Upper lobe of left lung (tissue), 4 donors: Measurements from ENCODE around the gene SCAF11.

Experiments
- EP300 ChIP-seq, 4 donors: sonication (generic); formaldehyde crosslinking; IDR thresholded peaks; one replicate each; pipeline ENCODE4 v1.5.1; 2017; ENCODE audit warnings: antibody characterized with exemption in 4 of 4, control low read depth in 2 of 4
- POLR2A ChIP-seq, 4 donors: fragments of 450-650 bp; IDR thresholded peaks; one replicate each; pipeline ENCODE4 v1.5.1; 2016 to 2017; ENCODE audit warnings: antibody characterized with exemption in 4 of 4, mild to moderate bottlenecking in 2 of 4
- TF ChIP-seq, protein P1 (sequence below), 6 experiments: fragments of 450-650 bp in 4 of 6; fragments of 200-600 bp in 2 of 6; sonication (generic) in 2 of 6; IDR thresholded peaks; one replicate each; pipeline ENCODE4 v1.5.1; 2016 to 2019; ENCODE audit warnings: antibody characterized with exemption in 6 of 6

DNA sequence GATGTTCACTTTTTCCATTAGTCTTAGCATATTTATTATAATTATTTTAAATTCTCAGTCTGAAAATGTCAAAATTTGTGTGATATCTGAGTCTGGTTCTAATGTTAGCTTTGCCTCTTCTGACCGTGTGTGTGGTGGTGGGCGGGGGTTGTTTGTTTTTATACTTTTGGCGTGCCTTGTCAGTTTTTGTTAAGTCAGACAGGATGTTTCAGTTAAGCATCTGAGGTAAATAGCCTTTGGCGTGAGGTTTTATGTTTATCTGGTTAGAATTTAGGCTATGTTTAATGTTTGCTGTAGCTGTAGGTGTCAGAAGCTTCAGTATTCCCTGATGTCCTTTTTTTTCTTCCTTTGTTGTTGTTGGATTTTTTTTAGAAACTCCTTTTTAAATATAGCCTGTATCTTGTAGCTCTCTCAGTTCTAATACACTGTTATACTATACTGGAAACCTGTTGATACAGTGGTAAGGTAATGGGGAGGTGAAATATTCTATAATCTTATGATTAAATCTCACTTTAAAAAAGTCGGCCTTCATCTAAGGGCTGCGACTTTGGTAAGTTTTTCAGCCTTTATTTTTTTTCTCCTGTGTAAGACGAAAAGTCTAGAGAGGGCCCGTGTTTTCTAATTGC lies 111.6 kb downstream of the SCAF11 start:
- no peak for TF ChIP-seq POLR2A (IDR thresholded peaks at IDR 0.05)
- TF ChIP-seq, protein P1, sequence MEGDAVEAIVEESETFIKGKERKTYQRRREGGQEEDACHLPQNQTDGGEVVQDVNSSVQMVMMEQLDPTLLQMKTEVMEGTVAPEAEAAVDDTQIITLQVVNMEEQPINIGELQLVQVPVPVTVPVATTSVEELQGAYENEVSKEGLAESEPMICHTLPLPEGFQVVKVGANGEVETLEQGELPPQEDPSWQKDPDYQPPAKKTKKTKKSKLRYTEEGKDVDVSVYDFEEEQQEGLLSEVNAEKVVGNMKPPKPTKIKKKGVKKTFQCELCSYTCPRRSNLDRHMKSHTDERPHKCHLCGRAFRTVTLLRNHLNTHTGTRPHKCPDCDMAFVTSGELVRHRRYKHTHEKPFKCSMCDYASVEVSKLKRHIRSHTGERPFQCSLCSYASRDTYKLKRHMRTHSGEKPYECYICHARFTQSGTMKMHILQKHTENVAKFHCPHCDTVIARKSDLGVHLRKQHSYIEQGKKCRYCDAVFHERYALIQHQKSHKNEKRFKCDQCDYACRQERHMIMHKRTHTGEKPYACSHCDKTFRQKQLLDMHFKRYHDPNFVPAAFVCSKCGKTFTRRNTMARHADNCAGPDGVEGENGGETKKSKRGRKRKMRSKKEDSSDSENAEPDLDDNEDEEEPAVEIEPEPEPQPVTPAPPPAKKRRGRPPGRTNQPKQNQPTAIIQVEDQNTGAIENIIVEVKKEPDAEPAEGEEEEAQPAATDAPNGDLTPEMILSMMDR (IDR thresholded peaks at IDR 0.05): no peak
- no peak for TF ChIP-seq EP300 (IDR thresholded peaks at IDR 0.05)
